T-helper 17 cell (primary cell): ENCODE data around the gene TACSTD2. TPM values are rescaled to one million over a fixed set of nuclear protein-coding genes. Genes with fewer than 3 reads are reported as not detected.
"Not testable (repeated sequence)": the region's sequence is repeated elsewhere in the genome, so short reads cannot be mapped to it uniquely, and the experiment has no call there.

Experiments
- ATAC-seq: fragments of 150-1000 bp; cut with Tn5 transposase; 2 replicates; pipeline ENCODE4 v1.10.0; 2021; ENCODE audit warnings: mild to moderate bottlenecking, moderate library complexity
- DNase-seq, 3 donors: peaks; one replicate each; pipeline versions ENCODE4 v3.0.0 to v3.0.0-alpha.2; 2020 to 2021
- H3K9me3 ChIP-seq: one replicate; pipeline ENCODE4 v1.7.0; 2013; ENCODE audit warnings: low read length, mild to moderate bottlenecking; ENCODE audit not compliant: control insufficient read depth, poor library complexity, severe bottlenecking
- H3K27ac Mint-ChIP-seq: one replicate; pipeline ENCODE4 v1.8.0; 2022; ENCODE audit warnings: mild to moderate bottlenecking, moderate library complexity, mixed read lengths
- H3K27me3 Mint-ChIP-seq: one replicate; pipeline ENCODE4 v1.8.0; 2022; ENCODE audit warnings: mixed read lengths
- H3K36me3 Mint-ChIP-seq: one replicate; pipeline ENCODE4 v1.8.0; 2022; ENCODE audit warnings: low read depth, mixed read lengths
- H3K4me1 Mint-ChIP-seq: one replicate; pipeline ENCODE4 v1.8.0; 2022; ENCODE audit warnings: mild to moderate bottlenecking, mixed read lengths
- H3K4me3 Mint-ChIP-seq: one replicate; pipeline ENCODE4 v1.8.0; 2022; ENCODE audit warnings: mild to moderate bottlenecking, moderate library complexity, mixed read lengths
- total RNA-seq, 4 donors: library from RNA in 2 of 4; stranded (reverse) in 2 of 4; gene quantifications; one replicate each; pipeline ENCODE4 v1.2.3 and lab custom pipeline; 2022 to 2026

The TACSTD2 gene
- total RNA-seq, 2 donors from 2014 or later: 0.23 TPM; not detected in 1

GRCh38 chr1:58607391-58607790 is 30.3 kb upstream of the TACSTD2 start:
- no peak for DNase-seq
- Mint-ChIP-seq H3K27me3 (peaks cover 17% of the 10 kb centered on the region), H3K36me3 (peaks cover 3% of the 10 kb centered on the region), H3K4me1 (no peaks in the 10 kb centered on the region), H3K4me3 (no peak overlapping the region), H3K27ac (no peak overlapping the region)
- ATAC-seq: no peak
- H3K9me3 ChIP-seq: no peaks in the 10 kb centered on the region

GRCh38 chr1:58601921-58602320 is 24.9 kb upstream of the TACSTD2 start:
- H3K36me3 Mint-ChIP-seq, H3K9me3 ChIP-seq, ATAC-seq, H3K4me1 Mint-ChIP-seq, H3K4me3 Mint-ChIP-seq, DNase-seq, H3K27ac Mint-ChIP-seq: not testable (repeated sequence)
- peaks cover 30% of the 10 kb centered on the region for H3K27me3 Mint-ChIP-seq

GRCh38 chr1:58597996-58598395 is 20.9 kb upstream of the TACSTD2 start:
- DNase-seq: no peak
- H3K36me3 Mint-ChIP-seq: peaks cover 2% of the 10 kb centered on the region
- no peak for ATAC-seq
- H3K9me3 ChIP-seq: no peaks in the 10 kb centered on the region
- H3K27ac Mint-ChIP-seq: no peak overlapping the region
- H3K4me1 Mint-ChIP-seq: peaks cover 6% of the 10 kb centered on the region
- H3K27me3 Mint-ChIP-seq: peaks cover 35% of the 10 kb centered on the region
- H3K4me3 Mint-ChIP-seq: no peak overlapping the region

GRCh38 chr1:58597076-58597475 is 20.0 kb upstream of the TACSTD2 start:
- no peaks in the 10 kb centered on the region for H3K9me3 ChIP-seq
- Mint-ChIP-seq H3K27me3 (peaks cover 39% of the 10 kb centered on the region), H3K4me1 (peaks cover 6% of the 10 kb centered on the region), H3K4me3 (no peak overlapping the region), H3K36me3 (peaks cover 2% of the 10 kb centered on the region), H3K27ac (no peak overlapping the region)
- ATAC-seq (no peak), DNase-seq (no peak)

GRCh38 chr1:58596631-58597052 is 19.6 kb upstream of the TACSTD2 start:
- ATAC-seq (no peak), DNase-seq (no peak)
- Mint-ChIP-seq H3K27me3 (peaks cover 40% of the 10 kb centered on the region), H3K4me1 (peaks cover 6% of the 10 kb centered on the region), H3K36me3 (peaks cover 2% of the 10 kb centered on the region), H3K4me3 (no peak overlapping the region), H3K27ac (no peak overlapping the region)
- no peaks in the 10 kb centered on the region for H3K9me3 ChIP-seq

GRCh38 chr1:58594546-58594945 is 17.5 kb upstream of the TACSTD2 start:
- no peak overlapping the region for H3K4me3 Mint-ChIP-seq
- peaks cover 6% of the 10 kb centered on the region for H3K4me1 Mint-ChIP-seq
- DNase-seq (no peak), ATAC-seq (no peak)
- peaks cover 40% of the 10 kb centered on the region for H3K27me3 Mint-ChIP-seq
- H3K27ac Mint-ChIP-seq: no peak overlapping the region
- no peaks in the 10 kb centered on the region for H3K9me3 ChIP-seq
- no peaks in the 10 kb centered on the region for H3K36me3 Mint-ChIP-seq

- H3K9me3 ChIP-seq: no peaks in the 10 kb centered on the region
- Mint-ChIP-seq H3K27ac (no peak overlapping the region), H3K27me3 (peaks cover 37% of the 10 kb centered on the region), H3K4me3 (no peak overlapping the region), H3K36me3 (no peaks in the 10 kb centered on the region), H3K4me1 (no peaks in the 10 kb centered on the region)
- DNase-seq (no peak), ATAC-seq (no peak)
These were observed 15.6 kb upstream of the TACSTD2 start for GRCh38 chr1:58592522-58593134.

- H3K27me3 Mint-ChIP-seq: peaks cover 31% of the 10 kb centered on the region
These were observed 14.8 kb upstream of the TACSTD2 start for GRCh38 chr1:58591806-58592205.

GRCh38 chr1:58590019-58590418 is 13.0 kb upstream of the TACSTD2 start:
- no peaks in the 10 kb centered on the region for H3K9me3 ChIP-seq
- no peak overlapping the region for H3K4me3 Mint-ChIP-seq
- no peak for ATAC-seq
- H3K27ac Mint-ChIP-seq: no peak overlapping the region
- DNase-seq: no peak
- no peaks in the 10 kb centered on the region for H3K36me3 Mint-ChIP-seq
- no peaks in the 10 kb centered on the region for H3K4me1 Mint-ChIP-seq
- H3K27me3 Mint-ChIP-seq: peaks cover 45% of the 10 kb centered on the region

More at GRCh38 chr1:58591806-58592205, 14.8 kb upstream of the TACSTD2 start:
- ATAC-seq (no peak), DNase-seq (no peak)
- Mint-ChIP-seq H3K36me3 (no peaks in the 10 kb centered on the region), H3K4me1 (no peaks in the 10 kb centered on the region), H3K27ac (no peak overlapping the region), H3K4me3 (no peak overlapping the region)
- H3K9me3 ChIP-seq: no peaks in the 10 kb centered on the region

GRCh38 chr1:58588396-58588795 is 11.3 kb upstream of the TACSTD2 start:
- no peak for DNase-seq
- H3K9me3 ChIP-seq: no peaks in the 10 kb centered on the region
- H3K4me3 Mint-ChIP-seq: no peak overlapping the region
- no peak for ATAC-seq
- peaks cover 4% of the 10 kb centered on the region for H3K4me1 Mint-ChIP-seq
- H3K27ac Mint-ChIP-seq: no peak overlapping the region
- H3K36me3 Mint-ChIP-seq: no peaks in the 10 kb centered on the region
- H3K27me3 Mint-ChIP-seq: peaks cover 57% of the 10 kb centered on the region

- DNase-seq (no peak), ATAC-seq (no peak)
- Mint-ChIP-seq H3K27ac (no peak overlapping the region), H3K36me3 (no peaks in the 10 kb centered on the region), H3K27me3 (peaks cover 60% of the 10 kb centered on the region), H3K4me1 (peaks cover 4% of the 10 kb centered on the region), H3K4me3 (no peak overlapping the region)
- H3K9me3 ChIP-seq: no peaks in the 10 kb centered on the region
These were observed 10.6 kb upstream of the TACSTD2 start for GRCh38 chr1:58587667-58588066.

- H3K27me3 Mint-ChIP-seq: peaks cover 55% of the 10 kb centered on the region
- no peak overlapping the region for H3K27ac Mint-ChIP-seq
- no peaks in the 10 kb centered on the region for H3K36me3 Mint-ChIP-seq
- no peaks in the 10 kb centered on the region for H3K9me3 ChIP-seq
- no peak for ATAC-seq
- H3K4me3 Mint-ChIP-seq: no peak overlapping the region
- no peak for DNase-seq
- H3K4me1 Mint-ChIP-seq: peaks cover 4% of the 10 kb centered on the region
These were observed 9.2 kb upstream of the TACSTD2 start for GRCh38 chr1:58586271-58586670.

GRCh38 chr1:58585581-58586151 is 8.6 kb upstream of the TACSTD2 start:
- DNase-seq (no peak), ATAC-seq (no peak)
- peaks cover 4% of the 10 kb centered on the region for H3K4me1 Mint-ChIP-seq
- H3K36me3 Mint-ChIP-seq: no peaks in the 10 kb centered on the region
- no peaks in the 10 kb centered on the region for H3K9me3 ChIP-seq
- no peak overlapping the region for H3K4me3 Mint-ChIP-seq
- H3K27ac Mint-ChIP-seq: no peak overlapping the region
- H3K27me3 Mint-ChIP-seq: peaks cover 55% of the 10 kb centered on the region

- Mint-ChIP-seq H3K27ac (no peak overlapping the region), H3K36me3 (no peaks in the 10 kb centered on the region), H3K4me1 (peaks cover 4% of the 10 kb centered on the region), H3K27me3 (peaks cover 53% of the 10 kb centered on the region), H3K4me3 (no peak overlapping the region)
- no peaks in the 10 kb centered on the region for H3K9me3 ChIP-seq
- no peak for DNase-seq
- ATAC-seq: no peak
These were observed 8.1 kb upstream of the TACSTD2 start for GRCh38 chr1:58585166-58585565.
